Colonic mucosa (tissue), 4 donors: ENCODE results near the gene WDR53. TPM values are rescaled to one million over a fixed set of nuclear protein-coding genes. Genes with fewer than 3 reads are reported as not detected.

ENCODE experiments used
- DNase-seq: peaks from one replicate; pipeline ENCODE4 v3.0.0-alpha.2; 2020
- H3K27ac ChIP-seq: fragments of 200-600 bp; one replicate; pipeline ENCODE4 v1.8.0; 2021
- H3K27me3 ChIP-seq: fragments of 200-600 bp; one replicate; pipeline ENCODE4 v1.8.0; 2021
- H3K36me3 ChIP-seq: fragments of 200-600 bp; one replicate; pipeline ENCODE4 v1.8.0; 2021
- H3K4me1 ChIP-seq: fragments of 200-600 bp; one replicate; pipeline ENCODE4 v1.8.0; 2021; ENCODE audit warnings: mild to moderate bottlenecking
- H3K4me3 ChIP-seq: fragments of 200-600 bp; one replicate; pipeline ENCODE4 v1.8.0; 2021
- H3K9ac ChIP-seq, 2 donors: one replicate each; pipeline ENCODE4 v1.7.0; 2013; ENCODE audit warnings: control low read depth in 2 of 2, low read depth in 2 of 2, low read length in 2 of 2
- H3K9me3 ChIP-seq: fragments of 200-600 bp; one replicate; pipeline ENCODE4 v1.8.0; 2021
- CTCF ChIP-seq: fragments of 200-600 bp; IDR thresholded peaks from one replicate; pipeline ENCODE4 v1.8.0; 2022; ENCODE audit warnings: antibody characterized with exemption, mild to moderate bottlenecking
- intact Hi-C: fragments of 100-400 bp; cut with DNase I; formaldehyde crosslinking; loops from one replicate; pipeline ENCODE4 v1.14.1; 2022
- total RNA-seq, 2 donors: library from RNA; stranded (reverse); fragmentation: NEBNext Ultra II Directional in 1 of 2; extraction: Animal tissue kit (Norgen Biotek cat#: 25700) in 1 of 2; gene quantifications; one replicate each; pipeline ENCODE4 v1.2.1, GENCODE V29; 2021
- donor health status: healthy.
- donor health status: DM: no; HTN: no; CAD: no.
- donor health status: DM: no; HTN: no; CAD: no.

The WDR53 gene
- total RNA-seq, 2 donors from 2014 or later = 8.0 to 11.7 TPM

GRCh38 chr3:196504556-196504955 is 63.8 kb downstream of the WDR53 start:
- H3K27ac ChIP-seq = no peak overlapping the region

More at GRCh38 chr3:196504556-196504955, 63.8 kb downstream of the WDR53 start:
- H3K36me3 ChIP-seq = no peaks in the 10 kb centered on the region
- H3K4me1 ChIP-seq = peaks cover 6% of the 10 kb centered on the region
- no peaks in the 10 kb centered on the region for H3K27me3 ChIP-seq
- no peaks in the 10 kb centered on the region for H3K9me3 ChIP-seq
- intact Hi-C loops = no loop called here
- DNase-seq = no peak
- no peak overlapping the region for H3K9ac ChIP-seq
- TF ChIP-seq CTCF = no peak
- H3K4me3 ChIP-seq = no peak overlapping the region

Other genes starting within 250 kb of the WDR53 start
- gene TM4SF19, start 230.2 kb downstream of the WDR53 start, total RNA-seq = under 1 TPM in 1 of 2 donors, not detected in 1; 0.88 TPM
- 10 to 100 TPM; 28.8 to 45.4 TPM for gene UBXN7, start 136.1 kb downstream of the WDR53 start, total RNA-seq
- gene RNF168, start 64.8 kb downstream of the WDR53 start, total RNA-seq = 10 to 100 TPM; 30.3 to 34.2 TPM
- not detected for gene SMCO1, start 53.2 kb downstream of the WDR53 start, total RNA-seq
- gene FBXO45, start 106 bp upstream of the WDR53 start, total RNA-seq = 10 to 100 TPM; 12.1 to 13.9 TPM
- 1 to 10 TPM; 2.1 to 2.2 TPM for gene NRROS, start 71.1 kb upstream of the WDR53 start, total RNA-seq
- under 1 TPM; 0.56 to 0.89 TPM for gene CEP19, start 143.7 kb upstream of the WDR53 start, total RNA-seq
- gene PIGX, start 143.8 kb upstream of the WDR53 start, total RNA-seq = 10 to 100 TPM; 19.5 to 23.3 TPM
- 10 to 100 TPM; 72.5 to 76.5 TPM for gene PAK2, start 171.3 kb upstream of the WDR53 start, total RNA-seq